Brain microvascular endothelial cell (primary cell): Measurements from ENCODE around the gene KCNT1.
"Not testable (repeated sequence)": the region's sequence is repeated elsewhere in the genome, so short reads cannot be mapped to it uniquely, and the experiment has no call there.

Experiments used
- DNase-seq: peaks from one replicate; pipeline ENCODE4 v3.0.0-alpha.2; 2020
- H3K27ac ChIP-seq: fragments of 250-450 bp; sonication (Bioruptor Pico); 2 replicates; pipeline ENCODE4 v1.5.1; 2020; ENCODE audit warnings: mild to moderate bottlenecking, moderate library complexity
- H3K27me3 ChIP-seq: fragments of 250-450 bp; sonication (Bioruptor Pico); replicated peaks from 2 replicates; pipeline ENCODE4 v1.5.1; 2020; ENCODE audit warnings: mild to moderate bottlenecking
- H3K36me3 ChIP-seq: fragments of 250-450 bp; sonication (Bioruptor Pico); replicated peaks from 2 replicates; pipeline ENCODE4 v1.5.1; 2020; ENCODE audit warnings: mild to moderate bottlenecking
- H3K4me3 ChIP-seq: 2 replicates; pipeline ENCODE4 v1.5.1; 2011; ENCODE audit warnings: low read depth, mild to moderate bottlenecking, control low read depth, low read length, moderate library complexity
- CTCF ChIP-seq: IDR thresholded peaks from 2 replicates; pipeline ENCODE4 v1.5.1; 2011; ENCODE audit warnings: low read depth, mild to moderate bottlenecking, moderate library complexity, low read length, control low read depth, inconsistent platforms; ENCODE audit errors: missing control alignments
- in situ Hi-C: cut with HindIII; loops from 2 replicates; pipeline ENCODE4 v1.10.0; 2017; ENCODE audit warnings: low sequenced_read_pairs, low pct_ligation_motif_present

Gene KCNT1

GRCh38 chr9:135664801-135665794 lies 36.9 kb upstream of the KCNT1 start:
- H3K27me3 ChIP-seq, result no peaks in the 10 kb centered on the region

GRCh38 chr9:135665795-135666189 lies 36.2 kb upstream of the KCNT1 start:
- Histone ChIP-seq H3K4me3 (no peak overlapping the region), H3K36me3 (no peaks in the 10 kb centered on the region), H3K27me3 (no peaks in the 10 kb centered on the region), H3K27ac (no peak overlapping the region)
- in situ Hi-C loops, result no loop called here
- no peak for DNase-seq
- TF ChIP-seq CTCF, result no peak

More at GRCh38 chr9:135664801-135665794, 36.9 kb upstream of the KCNT1 start:
- H3K4me3 ChIP-seq, result no peak overlapping the region
- DNase-seq, result no peak
- in situ Hi-C loops, result no loop called here
- no peak for TF ChIP-seq CTCF
- H3K27ac ChIP-seq, result no peak overlapping the region
- no peaks in the 10 kb centered on the region for H3K36me3 ChIP-seq

GRCh38 chr9:135666534-135667462 lies 35.2 kb upstream of the KCNT1 start:
- H3K4me3 ChIP-seq, result no peak overlapping the region
- DNase-seq, result no peak
- no peaks in the 10 kb centered on the region for H3K27me3 ChIP-seq
- no peaks in the 10 kb centered on the region for H3K36me3 ChIP-seq
- in situ Hi-C loops, result no loop called here
- no peak overlapping the region for H3K27ac ChIP-seq
- TF ChIP-seq CTCF, result no peak

GRCh38 chr9:135667463-135668001 lies 34.5 kb upstream of the KCNT1 start:
- H3K4me3 ChIP-seq, result no peak overlapping the region
- H3K27ac ChIP-seq, result no peak overlapping the region
- no peaks in the 10 kb centered on the region for H3K36me3 ChIP-seq
- DNase-seq, result no peak
- in situ Hi-C loops, result no loop called here
- no peaks in the 10 kb centered on the region for H3K27me3 ChIP-seq
- no peak for TF ChIP-seq CTCF

GRCh38 chr9:135669018-135669417 lies 33.0 kb upstream of the KCNT1 start:
- H3K27me3 ChIP-seq, H3K36me3 ChIP-seq, H3K4me3 ChIP-seq, in situ Hi-C loops, H3K27ac ChIP-seq, DNase-seq: not testable (repeated sequence)
